ENCODE results near the gene KCNMB2. TPM values are rescaled to one million over a fixed set of nuclear protein-coding genes. Genes with fewer than 3 reads are reported as not detected.
A peak's percentile ranks its signal among the peaks of the same experiment; 100 is the strongest.

KCNMB2 gene
- total RNA-seq, 1 experiment from 2014 or later = not detected

- in situ Hi-C loops (cut with HindIII; ENCODE audit: low sequenced_read_pairs) = no loop called here
These were observed 140.9 kb downstream of the KCNMB2 start for GRCh38 chr3:178676942-178677790.

GRCh38 chr3:178677961-178678360 is 141.7 kb downstream of the KCNMB2 start:
- DNase-seq (ENCODE audit: low spot score) = no peak
- in situ Hi-C loops (cut with HindIII; ENCODE audit: low sequenced_read_pairs) = no loop called here

More at GRCh38 chr3:178676942-178677790, 140.9 kb downstream of the KCNMB2 start:
- DNase-seq (ENCODE audit: low spot score) = no peak

DNA sequence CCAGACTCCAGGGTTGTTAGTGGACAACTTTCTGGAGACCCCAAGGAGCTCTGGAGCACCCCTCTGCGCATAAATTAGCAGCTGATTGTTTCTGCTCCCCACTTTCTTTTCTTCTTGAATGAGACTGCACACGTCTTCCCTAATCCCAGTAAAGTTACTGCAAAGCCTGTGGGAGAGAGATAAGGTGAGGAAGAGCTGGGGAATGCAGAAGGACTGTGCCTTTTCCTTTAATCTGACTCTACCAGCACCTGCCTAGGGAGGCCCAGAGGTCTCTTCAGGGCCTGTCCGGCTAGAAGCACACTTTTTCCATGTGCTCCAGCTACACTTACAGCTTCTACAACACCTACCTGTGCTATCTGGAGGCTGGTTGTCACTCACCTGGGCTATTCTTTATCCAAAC is 143.8 kb downstream of the KCNMB2 start:
- DNase-seq (ENCODE audit: low spot score) = no peak
- in situ Hi-C loops (cut with HindIII; ENCODE audit: low sequenced_read_pairs) = no loop called here

DNA sequence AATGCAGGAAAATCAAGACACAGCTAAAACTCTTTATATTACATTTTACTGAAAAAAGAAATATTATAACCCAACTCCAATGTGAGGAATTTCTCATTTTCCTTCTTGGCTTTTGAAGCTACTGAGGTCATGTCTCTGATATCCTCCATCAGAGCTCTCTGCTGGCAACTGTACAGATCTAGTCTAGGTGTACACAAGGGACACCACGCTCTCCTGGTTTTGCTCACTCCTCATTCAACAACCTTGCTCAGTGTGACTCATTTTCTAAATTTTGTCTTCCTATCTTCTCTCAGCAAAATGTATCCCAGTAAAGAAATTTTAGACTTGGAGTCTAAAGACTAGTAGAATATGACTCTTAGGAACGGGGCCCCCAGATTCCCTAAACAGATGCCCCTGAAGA is 144.3 kb downstream of the KCNMB2 start:
- no peak for DNase-seq (ENCODE audit: low spot score)
- in situ Hi-C loops (cut with HindIII; ENCODE audit: low sequenced_read_pairs) = no loop called here

DNA sequence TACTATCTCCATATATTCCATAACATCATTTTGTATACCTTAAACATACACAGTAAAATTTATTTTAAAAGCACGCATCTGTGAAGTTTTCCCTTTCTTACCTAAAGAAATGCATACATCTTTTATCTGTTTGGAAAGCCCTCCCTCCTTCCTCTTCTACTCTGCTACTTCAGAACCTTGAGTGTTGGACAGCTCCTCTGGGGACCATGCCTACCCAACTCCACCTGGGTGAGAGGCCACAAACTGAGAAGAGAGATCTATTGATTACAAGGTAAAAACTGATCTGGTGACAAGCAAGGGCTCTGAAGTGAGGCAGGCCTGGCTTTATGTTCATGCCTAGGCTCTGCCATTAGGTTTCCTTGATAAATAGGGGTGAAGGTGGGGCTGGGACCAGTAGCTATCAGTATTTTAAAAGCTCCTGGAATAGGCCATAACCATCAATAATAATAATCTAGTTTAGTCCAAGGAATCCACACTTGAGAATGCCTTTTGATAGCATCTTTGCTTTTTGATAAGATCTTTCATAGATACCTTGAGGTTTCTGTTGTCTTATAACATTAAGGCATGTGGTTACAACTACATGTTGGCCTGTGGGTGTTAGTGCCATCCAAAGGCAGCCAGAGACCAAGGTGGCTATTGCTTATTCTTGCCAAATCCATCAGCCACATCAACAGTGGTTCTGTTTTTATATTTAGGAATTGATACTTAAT is 148.8 kb downstream of the KCNMB2 start:
- no peak for DNase-seq (ENCODE audit: low spot score)
- in situ Hi-C loops (cut with HindIII; ENCODE audit: low sequenced_read_pairs) = no loop called here

- DNase-seq (ENCODE audit: low spot score) = no peak
- in situ Hi-C loops (cut with HindIII; ENCODE audit: low sequenced_read_pairs) = no loop called here
These were observed 149.3 kb downstream of the KCNMB2 start for GRCh38 chr3:178685591-178685906.

GRCh38 chr3:178686826-178687225 is 150.6 kb downstream of the KCNMB2 start:
- no peak for DNase-seq (ENCODE audit: low spot score)
- in situ Hi-C loops (cut with HindIII; ENCODE audit: low sequenced_read_pairs) = no loop called here

DNA sequence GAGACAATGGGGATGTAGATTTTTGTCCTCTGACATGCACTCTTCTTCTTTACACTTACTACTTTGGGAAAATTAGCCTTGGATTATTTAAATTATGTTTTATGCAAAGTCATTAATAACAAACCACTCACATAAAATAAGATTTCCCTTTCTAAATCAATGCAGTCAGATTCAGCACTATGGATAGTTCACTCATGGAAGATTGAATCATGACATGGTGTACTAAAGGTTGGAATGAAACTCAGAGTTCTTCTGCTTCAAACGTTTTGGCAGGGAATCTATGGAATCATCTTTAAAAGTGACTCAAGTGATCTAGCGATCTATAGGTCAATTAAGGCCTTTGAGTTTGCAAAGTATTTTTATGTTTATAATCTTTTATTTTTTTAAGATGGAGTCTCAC is 154.3 kb downstream of the KCNMB2 start:
- DNase-seq (ENCODE audit: low spot score) = no peak
- in situ Hi-C loops (cut with HindIII; ENCODE audit: low sequenced_read_pairs) = no loop called here

DNA sequence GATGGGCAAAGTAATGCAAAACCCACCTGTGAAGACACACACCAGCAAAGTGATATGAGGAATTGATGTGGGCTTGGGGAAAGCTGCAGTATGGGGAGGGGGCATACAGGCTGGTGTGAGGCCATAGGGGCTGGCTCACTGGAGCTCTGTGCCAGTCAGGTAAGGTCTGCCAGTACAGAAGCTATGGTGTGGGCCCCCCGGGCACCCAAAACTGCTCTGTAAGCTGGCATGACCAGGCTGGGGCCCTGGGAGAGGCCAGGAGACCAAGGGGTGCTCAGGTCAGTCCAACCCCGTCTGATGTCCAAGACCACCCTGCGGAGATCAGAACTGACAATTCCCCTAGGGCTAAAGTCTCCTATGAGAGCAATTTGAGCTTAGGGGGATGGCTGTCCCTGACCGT is 163.1 kb downstream of the KCNMB2 start:
- no peak for DNase-seq (ENCODE audit: low spot score)
- in situ Hi-C loops (cut with HindIII; ENCODE audit: low sequenced_read_pairs) = no loop called here

- peak; percentile 12 for DNase-seq (ENCODE audit: low spot score)
- in situ Hi-C loops (cut with HindIII; ENCODE audit: low sequenced_read_pairs) = no loop called here
These were observed 163.6 kb downstream of the KCNMB2 start for GRCh38 chr3:178699810-178700209.

DNA sequence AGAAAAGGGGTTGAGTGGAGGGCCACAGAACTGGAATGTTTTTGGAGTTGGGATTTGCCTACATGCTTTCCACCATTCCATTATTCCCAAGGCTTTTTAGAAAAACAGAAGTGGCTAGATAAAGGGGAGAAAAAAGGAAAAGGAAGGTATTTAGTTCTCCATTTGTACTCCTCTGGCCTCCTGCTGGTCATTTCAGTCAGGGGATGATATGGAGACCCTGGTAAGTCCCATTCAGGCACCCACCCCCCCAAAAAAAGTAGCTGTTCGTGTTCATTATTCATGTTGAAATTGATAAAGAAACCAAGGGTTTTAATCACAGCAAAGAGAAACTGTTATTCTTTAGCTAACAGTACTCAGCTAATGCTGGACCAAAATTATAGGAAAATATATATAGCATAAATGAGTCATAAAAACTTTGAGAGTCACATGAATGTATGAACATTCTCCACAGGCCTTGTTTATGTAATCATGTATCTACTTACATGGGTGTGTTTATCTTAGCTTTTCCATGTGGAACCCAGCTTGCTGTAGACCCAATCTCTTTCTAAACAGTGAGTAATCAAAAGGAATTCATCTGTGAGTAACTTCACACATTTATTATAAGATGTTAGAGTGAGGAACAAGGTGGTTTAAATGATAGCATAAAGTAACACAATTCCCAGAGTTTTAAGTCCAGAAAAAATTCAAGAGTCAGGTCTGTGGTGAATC is 167.2 kb downstream of the KCNMB2 start:
- DNase-seq (ENCODE audit: low spot score) = no peak

DNA sequence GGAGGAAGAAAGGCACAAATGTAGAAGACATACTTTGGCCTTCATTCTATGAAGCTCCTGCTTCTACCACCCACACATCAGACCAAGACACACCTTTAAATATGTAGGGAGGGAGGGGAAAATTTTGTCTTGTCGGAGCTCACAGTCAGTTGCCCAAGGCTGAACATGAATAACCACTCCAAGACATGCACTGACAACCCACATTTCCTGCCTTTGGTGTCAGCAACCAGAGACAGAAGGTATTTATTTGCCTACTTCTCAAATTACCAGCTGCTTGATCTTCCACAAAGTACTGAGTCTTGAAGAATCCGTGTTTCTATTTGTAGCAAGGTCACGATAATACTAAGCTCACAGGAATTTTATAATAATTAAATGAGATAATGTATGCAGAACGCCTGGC is 169.7 kb downstream of the KCNMB2 start:
- DNase-seq (ENCODE audit: low spot score) = no peak
- in situ Hi-C loops (cut with HindIII; ENCODE audit: low sequenced_read_pairs) = no loop called here

More for the DNA sequence above, 167.2 kb downstream of the KCNMB2 start:
- in situ Hi-C loops (cut with HindIII; ENCODE audit: low sequenced_read_pairs) = no loop called here

DNA sequence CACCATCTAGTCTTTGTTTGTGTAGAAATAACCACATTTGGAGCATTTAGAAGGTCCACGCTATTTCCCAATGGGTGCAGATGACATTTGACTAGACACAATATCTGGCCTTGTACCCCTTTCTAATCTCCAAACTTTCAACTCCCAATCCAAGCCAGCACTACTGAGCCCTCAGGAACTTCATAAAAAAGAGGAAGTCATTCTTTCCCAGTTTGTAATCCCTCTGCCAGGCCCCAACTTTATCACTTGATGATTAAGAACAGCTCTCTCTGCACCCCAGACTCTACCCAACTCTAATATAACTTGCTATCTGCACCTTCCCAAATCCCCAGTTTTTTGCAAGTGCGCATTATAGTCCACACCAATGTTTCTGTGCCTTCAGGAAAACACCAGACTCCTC is 170.2 kb downstream of the KCNMB2 start:
- in situ Hi-C loops (cut with HindIII; ENCODE audit: low sequenced_read_pairs) = no loop called here
- DNase-seq (ENCODE audit: low spot score) = no peak

- DNase-seq (ENCODE audit: low spot score) = no peak
- in situ Hi-C loops (cut with HindIII; ENCODE audit: low sequenced_read_pairs) = no loop called here
These were observed 171.2 kb downstream of the KCNMB2 start for GRCh38 chr3:178707311-178708031.

GRCh38 chr3:178709051-178709450 is 172.8 kb downstream of the KCNMB2 start:
- in situ Hi-C loops (cut with HindIII; ENCODE audit: low sequenced_read_pairs) = no loop called here
- no peak for DNase-seq (ENCODE audit: low spot score)

- in situ Hi-C loops (cut with HindIII; ENCODE audit: low sequenced_read_pairs) = no loop called here
- no peak for DNase-seq (ENCODE audit: low spot score)
These were observed 175.5 kb downstream of the KCNMB2 start for GRCh38 chr3:178711753-178712152.

DNA sequence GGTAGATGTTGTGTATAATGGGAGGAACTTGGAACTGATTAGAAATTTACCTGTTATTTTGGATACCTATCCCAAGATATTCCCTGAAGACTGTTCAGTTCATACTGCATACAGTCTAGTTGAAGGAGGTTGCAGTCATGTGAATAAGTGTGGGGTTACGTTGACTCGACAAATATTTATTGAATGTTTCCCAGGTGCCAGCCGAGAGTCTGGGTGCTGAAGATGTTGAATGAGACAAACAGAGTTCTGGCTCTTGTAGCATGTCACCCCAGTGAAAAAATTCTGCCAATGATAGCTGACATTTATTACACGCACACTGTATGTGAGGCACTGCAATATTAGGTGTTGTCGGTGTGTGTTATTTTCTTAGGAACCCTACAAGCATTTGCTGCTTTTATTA is 176.0 kb downstream of the KCNMB2 start:
- DNase-seq (ENCODE audit: low spot score) = no peak
- in situ Hi-C loops (cut with HindIII; ENCODE audit: low sequenced_read_pairs) = no loop called here

DNA sequence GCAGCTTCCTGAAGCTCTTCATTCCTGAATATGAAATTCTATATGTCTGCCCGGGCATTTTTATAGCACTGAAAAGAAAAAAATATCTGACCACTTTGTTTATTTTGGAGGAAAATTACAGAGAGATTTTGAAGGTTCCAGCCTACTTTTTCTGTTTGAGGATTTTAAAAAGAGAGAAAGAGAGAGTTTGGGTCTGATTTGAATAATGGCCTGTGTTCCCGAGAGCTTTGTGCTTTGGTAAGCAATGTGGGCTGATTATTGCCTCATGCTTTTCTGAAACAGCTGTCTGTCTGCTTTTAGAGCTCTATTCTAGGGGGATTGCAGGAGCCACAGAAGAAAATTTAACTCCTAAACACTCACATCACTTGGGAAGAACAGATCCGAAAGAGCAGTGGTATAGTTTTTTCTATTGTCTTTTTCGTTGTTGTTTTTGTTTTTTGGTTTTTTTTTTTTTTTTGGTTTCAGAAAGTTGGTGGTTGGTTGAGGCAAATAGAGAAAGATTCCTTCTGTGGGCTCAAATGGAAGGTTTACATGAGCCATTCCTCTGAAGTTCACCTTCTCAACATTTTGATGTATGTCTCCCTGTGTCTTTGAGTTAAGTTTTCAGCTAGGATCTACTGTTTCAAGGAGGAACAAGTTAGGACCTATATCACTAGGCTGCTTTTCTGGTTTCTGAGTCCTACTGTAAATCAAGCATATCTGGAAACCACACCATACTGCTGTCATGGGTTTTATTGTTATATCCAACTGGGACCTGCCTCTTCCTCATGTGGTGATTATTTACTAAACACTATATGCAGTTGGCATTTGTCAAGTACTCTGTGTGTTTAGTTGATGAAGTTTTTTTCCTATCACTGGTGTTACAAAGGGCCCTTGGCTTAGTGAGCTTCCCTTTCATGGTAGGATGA is 178.9 kb downstream of the KCNMB2 start:
- no peak for DNase-seq (ENCODE audit: low spot score)
- in situ Hi-C loops (cut with HindIII; ENCODE audit: low sequenced_read_pairs) = no loop called here

All from G401 (cell line).